ENCODE results near the gene SPATA31C2.
"Not testable (repeated sequence)": the region's sequence is repeated elsewhere in the genome, so short reads cannot be mapped to it uniquely, and the experiment has no call there.

SPATA31C2 gene

DNA sequence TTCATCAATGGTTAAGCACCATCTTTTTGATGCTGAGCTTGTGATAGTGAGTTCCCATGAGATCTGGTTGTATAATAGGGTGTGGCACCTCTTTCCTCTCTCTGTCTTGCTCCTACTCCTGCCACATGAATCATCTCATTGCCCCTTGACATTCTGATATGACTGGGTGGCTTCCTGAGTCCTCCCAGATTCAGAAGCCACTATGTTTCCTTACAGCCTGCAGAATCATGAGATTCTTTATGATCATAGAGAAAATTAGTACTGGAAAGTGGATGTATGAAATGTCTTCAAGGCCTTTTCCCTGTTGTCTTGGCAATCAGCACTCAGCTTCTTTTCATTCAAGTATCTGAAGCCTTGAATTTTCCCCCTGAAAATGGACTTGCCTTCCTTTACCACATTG, 14.9 kb downstream of the SPATA31C2 start:
- not testable (repeated sequence) for DNase-seq

DNA sequence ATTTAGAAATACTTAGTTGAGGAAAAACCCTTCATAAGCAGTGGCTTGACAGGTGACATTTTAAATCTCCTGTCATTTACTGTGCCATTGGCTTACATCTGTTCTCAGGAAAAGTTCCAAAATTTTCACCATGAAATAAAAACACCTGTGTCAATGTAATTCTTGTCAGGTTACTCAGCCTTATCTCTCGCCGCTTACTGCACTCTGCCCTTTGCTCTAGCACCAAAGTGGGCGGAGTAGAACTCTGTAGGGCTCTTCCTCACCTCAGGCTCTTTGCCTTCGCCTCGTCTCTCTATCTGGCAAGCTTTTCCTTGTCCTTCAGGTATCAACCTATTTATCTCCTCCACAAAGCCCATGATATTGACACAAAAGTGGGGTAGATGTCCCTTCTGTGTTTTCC, 20.2 kb downstream of the SPATA31C2 start:
- DNase-seq, result not testable (repeated sequence)

DNA sequence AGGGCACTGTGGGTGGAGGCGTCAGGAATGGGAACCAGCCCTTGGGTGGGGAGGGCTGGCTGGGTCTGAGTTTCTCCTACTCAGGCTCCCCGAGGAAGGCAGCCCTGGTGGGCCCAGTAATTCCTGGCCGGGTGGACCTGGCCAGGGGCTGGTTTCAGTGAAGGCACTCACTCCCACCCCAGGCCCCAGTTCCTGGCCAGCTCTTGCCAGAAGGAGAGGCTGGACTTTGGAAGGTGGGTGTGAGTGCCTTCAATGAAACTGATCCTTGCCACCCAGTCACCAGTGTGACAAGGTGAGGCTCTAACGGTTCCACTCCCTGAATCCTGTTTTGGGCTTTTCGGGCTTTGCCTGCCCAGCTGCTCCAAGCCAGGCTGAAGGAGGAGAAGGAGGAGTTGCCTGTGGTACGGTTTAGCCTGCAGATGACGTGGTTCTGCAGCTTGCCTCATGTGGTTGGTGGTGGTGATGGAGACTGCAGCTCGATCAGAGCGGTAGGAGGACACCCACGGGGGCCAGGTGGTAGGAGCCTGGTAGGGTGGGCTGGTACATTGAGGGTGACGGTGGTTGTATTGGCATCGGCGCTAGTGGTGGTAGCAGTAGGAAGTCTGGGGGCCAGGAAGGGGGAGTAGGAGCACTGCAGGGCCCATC, 23.2 kb downstream of the SPATA31C2 start:
- not testable (repeated sequence) for DNase-seq

DNA sequence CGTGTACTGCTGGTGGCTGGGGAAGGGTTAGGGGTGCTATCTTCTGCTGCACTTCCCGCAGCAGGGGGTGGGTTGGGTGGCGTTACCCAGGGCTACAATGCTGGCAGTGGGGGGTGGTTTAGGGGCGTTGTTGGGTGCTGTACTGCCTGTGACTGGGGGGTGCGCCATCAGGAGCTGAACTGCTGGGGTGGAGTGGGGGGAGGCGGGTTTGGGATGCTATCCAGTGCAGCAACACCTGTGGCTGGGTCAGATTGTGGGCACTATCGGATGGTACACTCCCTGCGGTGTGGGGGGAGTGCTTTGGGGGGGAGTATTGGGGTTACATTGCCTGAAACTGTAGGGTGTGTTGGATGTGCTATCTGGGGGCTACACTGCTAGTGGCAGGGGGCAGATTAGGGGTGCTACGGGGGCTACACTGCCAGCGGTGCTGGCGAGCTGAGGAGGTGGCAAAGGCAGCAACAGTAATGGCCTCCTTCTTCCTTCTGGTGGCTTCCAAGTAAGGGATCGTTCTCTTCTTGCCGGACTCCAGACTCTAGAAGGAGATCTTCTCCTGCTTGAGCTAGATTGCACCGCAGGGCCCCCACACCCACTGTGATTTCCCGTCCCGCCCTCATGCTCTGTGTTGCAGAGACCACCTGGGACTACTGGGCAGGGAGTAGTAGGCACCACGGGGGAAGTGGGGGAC, 23.9 kb downstream of the SPATA31C2 start:
- DNase-seq, result not testable (repeated sequence)

DNA sequence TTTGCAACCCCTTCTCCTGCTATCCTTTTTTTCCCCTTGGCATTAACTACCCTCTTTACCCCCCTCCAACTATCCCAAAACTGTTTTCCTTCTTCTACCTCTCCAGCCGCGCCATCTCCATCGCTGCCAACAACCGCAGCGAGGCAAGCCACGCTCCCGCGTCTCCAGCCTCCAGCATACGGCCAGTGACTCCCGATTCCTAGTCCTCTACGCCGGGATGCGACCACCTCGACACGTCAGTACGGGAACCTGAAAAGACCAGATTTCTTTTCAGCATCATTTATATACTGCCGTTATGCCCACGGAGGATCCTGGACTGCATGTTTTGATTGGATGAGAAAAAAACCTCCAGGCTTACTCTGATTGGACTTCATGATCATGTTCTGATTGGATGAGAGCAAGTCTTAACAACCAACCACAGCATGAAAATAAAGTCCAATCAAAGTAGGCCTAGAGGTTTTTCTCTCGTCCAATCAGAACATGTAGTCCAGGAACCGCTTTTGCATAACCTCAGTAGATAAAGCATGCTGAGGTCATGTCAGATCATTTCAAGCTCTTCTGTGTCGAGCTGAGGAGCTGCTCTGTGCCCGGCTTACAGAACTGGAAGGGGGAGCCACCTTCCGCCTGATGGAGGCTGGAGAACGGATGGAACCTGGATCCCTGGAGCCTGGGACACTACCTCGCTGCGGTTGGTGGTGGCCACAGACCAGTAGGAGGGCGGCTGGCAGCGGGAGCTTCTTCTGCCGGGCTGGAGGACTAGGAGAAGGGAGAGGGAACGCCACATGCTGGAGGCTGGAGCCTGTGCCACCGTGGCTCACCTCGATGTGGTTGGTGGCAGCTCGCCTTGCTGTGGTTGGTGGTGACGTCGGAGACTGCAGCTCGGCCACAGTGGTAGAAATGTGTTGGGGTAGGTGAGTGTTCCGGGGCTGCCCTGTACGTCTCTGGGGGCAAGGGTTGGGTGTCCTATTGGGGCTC, 24.8 kb downstream of the SPATA31C2 start:
- DNase-seq, result not testable (repeated sequence)

DNA sequence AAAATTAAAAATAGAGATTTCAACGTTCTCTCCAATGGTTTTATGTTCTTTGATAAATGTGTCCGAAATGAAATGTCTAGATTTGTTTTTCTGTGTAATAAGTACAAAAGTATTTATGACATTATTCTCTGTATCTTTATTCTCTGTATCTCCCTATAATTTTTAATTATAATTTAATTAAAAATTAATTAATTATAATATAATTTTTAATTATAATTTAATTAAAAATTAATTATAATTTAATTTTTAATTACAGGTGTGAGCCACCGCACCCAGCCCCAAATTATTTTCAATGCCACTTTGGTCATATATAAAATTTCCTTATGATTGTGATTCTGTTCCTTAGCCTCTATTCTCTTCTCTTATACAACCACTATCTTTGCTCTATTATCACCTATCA, 28.2 kb downstream of the SPATA31C2 start:
- no peak for DNase-seq

DNA sequence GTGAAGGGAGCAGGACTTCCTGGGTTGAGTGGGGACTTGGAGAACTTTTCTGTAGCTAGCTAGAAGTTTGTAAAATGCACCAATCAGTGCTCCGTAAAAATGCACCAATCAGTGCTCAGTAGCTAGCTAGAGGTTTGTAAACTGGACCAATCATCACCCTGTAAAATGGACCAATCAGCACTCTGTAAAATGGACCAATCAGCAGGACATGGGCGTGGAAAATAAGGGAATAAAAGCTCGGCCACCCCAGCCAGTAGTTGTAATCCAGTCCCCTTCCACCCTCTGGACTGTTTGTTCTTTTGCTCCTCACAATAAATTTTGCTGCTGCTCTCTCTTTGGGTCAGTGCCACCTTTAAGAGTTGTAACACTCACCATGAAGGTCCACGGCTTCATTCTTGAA, 29.5 kb downstream of the SPATA31C2 start:
- no peak for DNase-seq

DNA sequence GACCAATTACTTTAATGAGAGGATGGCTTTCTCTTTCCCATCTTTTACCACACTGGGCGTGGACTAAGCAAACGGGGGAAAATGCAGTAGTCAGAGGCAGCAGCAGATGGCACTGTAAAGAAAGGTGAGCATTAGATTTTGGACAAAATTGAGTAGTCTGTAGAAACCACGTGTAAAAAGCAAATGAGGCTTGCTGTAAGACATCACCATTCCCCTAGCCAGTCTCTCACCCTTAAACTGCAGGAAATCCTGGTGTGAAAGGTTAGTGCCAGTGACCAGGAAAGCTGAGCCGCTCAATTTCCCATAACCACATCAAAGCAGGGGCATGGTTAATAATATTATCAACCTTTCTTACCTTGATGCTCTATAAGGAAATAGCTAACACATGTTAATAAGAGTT, 31.8 kb downstream of the SPATA31C2 start:
- DNase-seq, result peak in 1 of 5 donors; percentile 20

DNA sequence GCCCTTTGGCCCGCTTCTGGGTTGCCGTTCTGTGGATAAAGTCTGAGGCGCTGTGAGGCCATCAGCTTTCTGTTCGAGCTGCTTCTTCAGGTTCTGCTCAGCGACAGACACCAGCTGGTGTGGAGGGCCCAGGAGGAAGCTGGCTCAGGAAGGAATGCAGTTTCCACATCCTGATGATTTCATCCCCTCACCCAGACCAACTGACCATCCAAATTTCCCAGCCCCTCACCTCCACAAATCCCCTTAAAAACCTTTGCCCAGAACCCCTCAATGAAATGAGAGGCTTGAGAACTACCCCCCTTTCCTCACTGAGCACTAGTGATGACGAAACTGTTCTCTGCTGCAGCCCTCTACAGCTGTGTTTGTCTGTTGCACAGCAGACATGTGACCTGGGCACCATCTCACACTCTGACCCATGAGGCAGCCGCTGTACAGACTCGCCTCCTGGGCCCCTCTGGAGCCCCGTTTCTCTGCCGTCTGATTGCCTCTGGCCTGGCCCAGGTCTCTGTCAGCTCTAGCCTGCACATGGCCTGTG, 45.4 kb downstream of the SPATA31C2 start:
- DNase-seq, result no peak

DNA sequence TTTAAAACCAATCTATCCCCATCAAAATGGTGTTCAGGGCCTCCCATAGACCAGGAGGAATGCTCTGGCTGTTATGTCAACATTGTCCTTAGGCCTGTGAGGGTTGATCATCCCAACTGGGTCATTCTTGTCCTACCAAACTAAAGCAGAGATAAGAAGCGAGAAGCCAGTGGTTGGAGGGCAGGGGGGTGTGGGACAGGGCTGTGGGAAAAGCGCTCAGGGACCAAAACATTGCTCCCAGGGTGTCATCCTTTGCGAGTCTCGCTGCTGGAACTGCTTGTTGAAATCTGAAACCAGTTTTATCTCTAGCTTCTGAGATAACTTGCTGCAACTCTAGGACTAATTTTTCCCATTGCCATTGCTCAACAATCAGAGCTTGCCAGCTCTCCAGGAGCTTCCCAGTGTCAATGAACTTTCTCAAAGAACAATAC, 48.1 kb downstream of the SPATA31C2 start:
- DNase-seq, result no peak

DNA sequence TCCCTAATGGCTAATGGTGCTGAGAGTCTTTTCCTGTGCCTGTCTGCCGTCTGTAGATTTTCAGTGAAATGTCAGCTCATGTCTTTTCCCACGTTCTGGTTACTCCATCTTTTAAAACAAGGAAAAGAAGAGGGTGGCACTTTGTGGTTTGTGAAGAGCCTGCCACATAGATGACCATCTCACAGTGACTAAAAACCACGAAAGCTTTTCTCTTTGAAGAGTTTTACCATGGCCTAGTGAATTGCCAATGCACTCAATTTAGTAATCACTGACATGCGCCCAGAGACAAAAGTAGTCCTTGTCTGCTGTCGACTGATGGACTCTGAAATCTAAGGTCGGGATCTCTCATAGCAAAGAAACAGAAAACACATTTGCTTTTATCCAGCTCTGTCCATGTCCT, 50.4 kb downstream of the SPATA31C2 start:
- DNase-seq, result no peak

DNA sequence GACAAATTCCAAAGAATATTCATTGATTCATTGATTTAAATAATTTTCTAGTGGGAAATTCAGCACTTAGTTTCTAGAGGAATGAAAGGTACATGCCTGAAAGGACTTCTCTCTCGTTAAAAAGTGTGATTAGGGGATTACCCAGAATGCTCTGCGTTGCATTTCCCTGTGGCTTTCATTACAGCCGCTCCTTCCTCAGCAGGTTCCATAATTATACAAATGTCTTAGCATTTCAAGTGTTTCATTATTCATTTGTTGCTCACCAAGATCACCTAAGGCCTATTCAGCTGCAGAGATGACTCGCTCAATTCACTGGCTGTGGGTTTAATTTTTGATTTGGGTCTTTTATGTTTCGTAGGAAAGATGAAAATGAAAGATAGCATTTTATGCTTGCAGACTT, 52.8 kb downstream of the SPATA31C2 start:
- DNase-seq, result no peak

DNA sequence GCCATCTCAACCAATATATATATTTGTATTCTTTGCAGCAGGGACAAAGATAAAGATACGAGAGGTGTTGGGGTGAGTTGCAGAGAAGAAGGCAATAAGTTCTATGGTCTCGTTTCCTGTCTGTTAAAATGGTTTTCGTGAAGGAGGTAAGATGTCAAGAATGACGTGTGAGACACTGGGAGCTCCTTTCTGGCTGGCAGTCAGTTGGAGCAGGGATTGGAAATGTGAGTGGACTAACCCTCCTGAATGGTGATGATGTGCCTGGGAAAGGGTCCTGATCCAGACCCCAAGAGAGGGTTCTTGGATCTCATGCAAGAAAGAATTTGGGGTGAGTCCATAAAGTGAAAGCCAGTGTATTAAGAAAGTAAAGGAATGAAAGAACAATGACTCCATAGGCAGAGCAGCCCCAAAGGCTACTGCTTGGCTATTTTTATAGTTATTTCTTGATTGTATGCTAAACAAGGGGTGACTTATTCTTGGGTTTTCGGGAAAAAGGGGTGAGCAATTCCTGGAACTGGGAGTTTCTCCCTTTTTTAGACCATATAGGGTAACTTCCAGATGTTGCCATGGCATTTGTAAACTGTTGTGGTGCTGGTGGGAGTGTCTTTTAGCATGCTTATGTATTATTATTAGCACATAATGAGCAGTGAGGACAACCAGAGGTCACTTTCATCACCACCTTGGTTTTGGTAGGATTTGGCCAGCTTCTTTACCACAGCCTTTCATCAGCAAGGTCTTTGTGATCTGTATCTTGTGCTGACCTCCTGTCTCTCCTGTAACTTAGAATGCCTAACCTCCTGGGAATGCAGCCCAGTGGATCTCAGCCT, 53.7 kb downstream of the SPATA31C2 start:
- DNase-seq, result no peak
